Measurements from ENCODE around the gene SLC6A19. TPM values are rescaled to one million over a fixed set of nuclear protein-coding genes. Genes with fewer than 3 reads are reported as not detected.

The SLC6A19 gene
- total RNA-seq, 1 experiment from 2014 or later, result 0.04 TPM

GRCh38 chr5:1183424-1184162 lies 17.8 kb upstream of the SLC6A19 start:
- ATAC-seq, result no peak
- H3K4me1 Mint-ChIP-seq, result no peaks in the 10 kb centered on the region
- DNase-seq (ENCODE audit: low spot score), result no peak
- no peaks in the 10 kb centered on the region for H3K9me3 Mint-ChIP-seq
- H3K27me3 Mint-ChIP-seq (ENCODE audit: low read depth), result no peaks in the 10 kb centered on the region
- H3K36me3 Mint-ChIP-seq, result no peaks in the 10 kb centered on the region
- H3K27ac Mint-ChIP-seq, result no peak overlapping the region
- no peak overlapping the region for H3K4me3 Mint-ChIP-seq
- ChIA-PET CTCF (interaction anchor here (1.0 to 2.4 kb wide), 4 partner anchors 16 to 45 kb away, joined by 3 to 7 read pairs (median 4); no protein-coding TSS in a partner anchor), POLR2A (interaction anchor here (0.7 kb wide), 1 partner anchor 16 kb away, joined by 9 read pairs; no protein-coding TSS in a partner anchor)
- TF ChIP-seq ZNF423 (CRISPR knock-in tag; IDR thresholded peaks at IDR 0.05) (no peak), IRF2 (CRISPR knock-in tag; IDR thresholded peaks at IDR 0.05; ENCODE audit: borderline replicate concordance, low read depth) (no peak), ARID4B (CRISPR knock-in tag; IDR thresholded peaks at IDR 0.05; ENCODE audit: borderline replicate concordance) (no peak), ZNF416 (CRISPR knock-in tag; IDR thresholded peaks at IDR 0.05) (no peak), CTCF (IDR thresholded peaks at IDR 0.05) (no peak), FOXJ3 (CRISPR knock-in tag; IDR thresholded peaks at IDR 0.05; ENCODE audit: borderline replicate concordance) (no peak), NFYB (CRISPR knock-in tag; conservative IDR thresholded peaks at IDR 0.05; ENCODE audit: low read depth) (no peak), CREB1 (CRISPR knock-in tag; IDR thresholded peaks at IDR 0.05) (no peak), ZNF121 (CRISPR knock-in tag; IDR thresholded peaks at IDR 0.05) (no peak), EMX1 (CRISPR knock-in tag; IDR thresholded peaks at IDR 0.05) (no peak), ZNF317 (CRISPR knock-in tag; IDR thresholded peaks at IDR 0.05; ENCODE audit: borderline replicate concordance, low read depth) (no peak), TEAD1 (CRISPR knock-in tag; IDR thresholded peaks at IDR 0.05) (no peak), GABPB1 (CRISPR knock-in tag; IDR thresholded peaks at IDR 0.05) (no peak; the same call in 1 of the 2 replicates), ERG (CRISPR knock-in tag; IDR thresholded peaks at IDR 0.05) (no peak), CBFB (CRISPR knock-in tag; IDR thresholded peaks at IDR 0.05; ENCODE audit: low read depth) (no peak)

GRCh38 chr5:1184163-1184470 lies 17.3 kb upstream of the SLC6A19 start:
- DNase-seq (ENCODE audit: low spot score) (no peak), ATAC-seq (no peak)
- H3K27me3 Mint-ChIP-seq (ENCODE audit: low read depth), result no peaks in the 10 kb centered on the region
- H3K9me3 Mint-ChIP-seq, result no peaks in the 10 kb centered on the region
- no peak overlapping the region for H3K4me3 Mint-ChIP-seq
- ChIA-PET CTCF (interaction anchor here (1.0 to 2.4 kb wide), 4 partner anchors 16 to 46 kb away, joined by 3 to 7 read pairs (median 4); no protein-coding TSS in a partner anchor), POLR2A (no interaction called here)
- H3K4me1 Mint-ChIP-seq, result no peaks in the 10 kb centered on the region
- H3K27ac Mint-ChIP-seq, result no peak overlapping the region
- no peaks in the 10 kb centered on the region for H3K36me3 Mint-ChIP-seq
- no peak for TF ChIP-seq PRDM15 (CRISPR knock-in tag; IDR thresholded peaks at IDR 0.05)
- TF ChIP-seq ZBTB21 (CRISPR knock-in tag; IDR thresholded peaks at IDR 0.05; ENCODE audit: borderline replicate concordance), result no peak
- TF ChIP-seq ZNF416 (CRISPR knock-in tag; IDR thresholded peaks at IDR 0.05), result no peak
- TF ChIP-seq CREB1 (CRISPR knock-in tag; IDR thresholded peaks at IDR 0.05), result no peak
- TF ChIP-seq ARID4B (CRISPR knock-in tag; IDR thresholded peaks at IDR 0.05; ENCODE audit: borderline replicate concordance), result no peak
- TF ChIP-seq JUN (CRISPR knock-in tag; IDR thresholded peaks at IDR 0.05), result no peak
- TF ChIP-seq FOXK1 (CRISPR knock-in tag; IDR thresholded peaks at IDR 0.05), result no peak
- TF ChIP-seq NR1H2 (CRISPR knock-in tag; IDR thresholded peaks at IDR 0.05), result no peak
